Caco-2 (cell line): ENCODE measurements around the gene FAM131B. TPM values are rescaled to one million over a fixed set of nuclear protein-coding genes. Genes with fewer than 3 reads are reported as not detected.

Source experiments
- BruUV-seq: library from RNA; stranded (reverse); fragments of 400-500 nt; replicated peaks from 2 replicates; lab custom pipeline; 2021; lab: Mats Ljungman, UMichigan
- CTCF ChIA-PET: fragments of 300-600 bp; sonication (Branson Sonifier 250); formaldehyde crosslinking; loops from one replicate; lab custom pipeline; 2022; ENCODE audit warnings: antibody characterized with exemption; lab: Charles Lee
- POLR2A ChIA-PET: fragments of 300-600 bp; sonication (Branson Sonifier 250); formaldehyde crosslinking; loops from one replicate; lab custom pipeline; 2022; ENCODE audit warnings: antibody characterized with exemption; lab: Charles Lee
- DNase-seq, 2 experiments: peaks; one replicate each; pipeline versions ENCODE4 v3.0.0 to v3.0.0-alpha.2; 2020 to 2022
- H3K27me3 ChIP-seq: replicated peaks from 2 replicates; pipeline ENCODE4 v1.6.0; 2011; ENCODE audit warnings: low read length; ENCODE audit not compliant: control insufficient read depth, insufficient read depth
- H3K36me3 ChIP-seq: 2 replicates; pipeline ENCODE4 v1.5.1; 2011; ENCODE audit warnings: low read length; ENCODE audit not compliant: control insufficient read depth, insufficient read depth
- H3K4me1 ChIP-seq: fragments of 250-450 bp; sonication (Bioruptor Pico); 2 replicates; pipeline ENCODE4 v1.5.1; 2020; ENCODE audit warnings: mild to moderate bottlenecking
- H3K4me3 ChIP-seq: 2 replicates; pipeline ENCODE4 v1.5.1; 2011; ENCODE audit warnings: low read depth, mild to moderate bottlenecking, control low read depth, low read length
- H3K9me3 ChIP-seq: fragments of 250-450 bp; sonication (Bioruptor Pico); 2 replicates; pipeline ENCODE4 v1.5.1; 2020; ENCODE audit warnings: mild to moderate bottlenecking, moderate library complexity
- H3K27ac Mint-ChIP-seq: one replicate; pipeline ENCODE4 v1.8.0; 2022; ENCODE audit warnings: mixed read lengths; ENCODE audit not compliant: unreplicated experiment
- H3K27me3 Mint-ChIP-seq: one replicate; pipeline ENCODE4 v1.8.0; 2022; ENCODE audit warnings: mixed read lengths; ENCODE audit not compliant: insufficient read depth, unreplicated experiment
- H3K36me3 Mint-ChIP-seq: one replicate; pipeline ENCODE4 v1.8.0; 2022; ENCODE audit warnings: mild to moderate bottlenecking, mixed read lengths; ENCODE audit not compliant: insufficient read depth, unreplicated experiment
- H3K4me1 Mint-ChIP-seq: one replicate; pipeline ENCODE4 v1.8.0; 2022; ENCODE audit warnings: low read depth, mixed read lengths; ENCODE audit not compliant: unreplicated experiment
- H3K4me3 Mint-ChIP-seq: one replicate; pipeline ENCODE4 v1.8.0; 2022; ENCODE audit warnings: mild to moderate bottlenecking, moderate library complexity, mixed read lengths; ENCODE audit not compliant: unreplicated experiment
- H3K9me3 Mint-ChIP-seq: one replicate; pipeline ENCODE4 v1.8.0; 2022; ENCODE audit warnings: mixed read lengths; ENCODE audit not compliant: unreplicated experiment
- CTCF ChIP-seq, 2 experiments: fragments of 200-600 bp in 1 of 2; IDR thresholded peaks; 1 replicate in 1 of 2; 2 replicates in 1 of 2; pipeline versions ENCODE4 v1.5.1 to v1.8.0; 2011 to 2022; ENCODE audit warnings: antibody characterized with exemption in 1 of 2, control low read depth in 1 of 2, inconsistent platforms in 1 of 2, low read depth in 1 of 2, low read length in 1 of 2, mild to moderate bottlenecking in 1 of 2, moderate library complexity in 1 of 2; ENCODE audit not compliant: insufficient read depth in 1 of 2, severe bottlenecking in 1 of 2, unreplicated experiment in 1 of 2
- intact Hi-C: fragments of 100-400 bp; cut with micrococcal nuclease; formaldehyde crosslinking; loops from one replicate; pipeline ENCODE4 v1.10.0; 2022; ENCODE audit not compliant: unreplicated experiment
- total RNA-seq: library from RNA; stranded (reverse); gene quantifications from 2 replicates; pipeline ENCODE4 v1.2.3, GENCODE V29; 2022

FAM131B gene
- total RNA-seq, 1 experiment from 2014 or later = 22.3 TPM

GRCh38 chr7:143360788-143361551 lies 1.5 kb downstream of the FAM131B start:
- peak overlapping the region; percentile 52 for H3K4me3 ChIP-seq
- H3K4me3 Mint-ChIP-seq = peak overlapping the region; percentile 94
- POLR2A ChIA-PET = no interaction called here
- CTCF ChIA-PET = no interaction called here
- peak in 1 of 2 experiments; percentile 31 for DNase-seq
- no peak for TF ChIP-seq CTCF (IDR thresholded peaks at IDR 0.05; ENCODE audit: insufficient read depth in 1 of 2, low read depth in 1 of 2, low read length in 1 of 2, severe bottlenecking in 1 of 2, unreplicated experiment in 1 of 2)
- H3K36me3 Mint-ChIP-seq = peaks cover 6% of the 10 kb centered on the region
- no peaks in the 10 kb centered on the region; the same call in 1 of the 2 replicates for H3K4me1 ChIP-seq
- H3K27me3 Mint-ChIP-seq = peaks cover 3% of the 10 kb centered on the region
- no peaks in the 10 kb centered on the region for H3K27me3 ChIP-seq
- no peaks in the 10 kb centered on the region for H3K9me3 ChIP-seq
- BruUV-seq = no TSS peak
- no peaks in the 10 kb centered on the region for H3K9me3 Mint-ChIP-seq
- peaks cover 23% of the 10 kb centered on the region for H3K4me1 Mint-ChIP-seq
- H3K36me3 ChIP-seq = no peaks in the 10 kb centered on the region
- no peak overlapping the region for H3K27ac Mint-ChIP-seq
- intact Hi-C loops = loop anchor here (1.0 kb wide), 1 partner anchor 16 kb away; no protein-coding TSS in a partner anchor

GRCh38 chr7:143359771-143360353 lies 2.7 kb downstream of the FAM131B start:
- H3K4me1 Mint-ChIP-seq = peaks cover 20% of the 10 kb centered on the region
- H3K27ac Mint-ChIP-seq = no peak overlapping the region
- intact Hi-C loops = loop anchor here (1.0 kb wide), 1 partner anchor 15 kb away; no protein-coding TSS in a partner anchor
- H3K9me3 Mint-ChIP-seq = no peaks in the 10 kb centered on the region
- no TSS peak for BruUV-seq
- H3K4me3 Mint-ChIP-seq = no peak overlapping the region
- Histone ChIP-seq H3K9me3 (no peaks in the 10 kb centered on the region), H3K36me3 (no peaks in the 10 kb centered on the region), H3K4me1 (no peaks in the 10 kb centered on the region; the same call in 1 of the 2 replicates), H3K27me3 (no peaks in the 10 kb centered on the region), H3K4me3 (no peak overlapping the region)
- no peak for TF ChIP-seq CTCF (IDR thresholded peaks at IDR 0.05; ENCODE audit: insufficient read depth in 1 of 2, low read depth in 1 of 2, low read length in 1 of 2, severe bottlenecking in 1 of 2, unreplicated experiment in 1 of 2)
- ChIA-PET CTCF (interaction anchor here (0.5 to 1.2 kb wide), 2 partner anchors 14 to 20 kb away, joined by 3 to 4 read pairs; no protein-coding TSS in a partner anchor), POLR2A (interaction anchor here (0.6 kb wide), 1 partner anchor 17 kb away, joined by 3 read pairs; no protein-coding TSS in a partner anchor)
- peaks cover 6% of the 10 kb centered on the region for H3K36me3 Mint-ChIP-seq
- no peak for DNase-seq
- H3K27me3 Mint-ChIP-seq = peaks cover 3% of the 10 kb centered on the region

GRCh38 chr7:143358626-143359025 lies 3.9 kb downstream of the FAM131B start:
- H3K27me3 ChIP-seq = no peaks in the 10 kb centered on the region

More at GRCh38 chr7:143358626-143359025, 3.9 kb downstream of the FAM131B start:
- H3K9me3 Mint-ChIP-seq = no peaks in the 10 kb centered on the region
- no peak overlapping the region for H3K27ac Mint-ChIP-seq
- BruUV-seq = no TSS peak
- Histone ChIP-seq H3K36me3 (no peaks in the 10 kb centered on the region), H3K4me3 (no peak overlapping the region), H3K4me1 (no peaks in the 10 kb centered on the region; the same call in 1 of the 2 replicates), H3K9me3 (no peaks in the 10 kb centered on the region)
- peaks cover 3% of the 10 kb centered on the region for H3K27me3 Mint-ChIP-seq
- DNase-seq = no peak
- H3K36me3 Mint-ChIP-seq = peaks cover 9% of the 10 kb centered on the region
- H3K4me3 Mint-ChIP-seq = no peak overlapping the region
- H3K4me1 Mint-ChIP-seq = peaks cover 14% of the 10 kb centered on the region
- ChIA-PET CTCF (no interaction called here), POLR2A (no interaction called here)
- intact Hi-C loops = no loop called here
- TF ChIP-seq CTCF (IDR thresholded peaks at IDR 0.05; ENCODE audit: insufficient read depth in 1 of 2, low read depth in 1 of 2, low read length in 1 of 2, severe bottlenecking in 1 of 2, unreplicated experiment in 1 of 2) = no peak
